SK-N-SH treated with all-trans-retinoic acid at 6 μM for 48 hours (cell line): Measurements from ENCODE around the gene KRT31.

Experiments
- ATAC-seq: fragments of 200-7000 bp; cut with Tn5 transposase; 3 replicates; pipeline ENCODE4 v1.9.1; 2020; ENCODE audit warnings: mild to moderate bottlenecking, moderate library complexity
- BACH2 ChIP-seq: fragments of 250-450 bp; sonication (Bioruptor Pico); IDR thresholded peaks from 2 replicates; pipeline ENCODE4 v1.9.0; 2021; ENCODE audit warnings: mild to moderate bottlenecking, borderline replicate concordance
- CSDC2 ChIP-seq: fragments of 250-450 bp; sonication (Bioruptor Pico); IDR thresholded peaks from 2 replicates; pipeline ENCODE4 v1.5.0; 2020; ENCODE audit warnings: mild to moderate bottlenecking, moderate library complexity
- ESRRG ChIP-seq: fragments of 250-450 bp; sonication (Bioruptor Pico); IDR thresholded peaks from 2 replicates; pipeline ENCODE4 v1.6.1; 2021; ENCODE audit warnings: mild to moderate bottlenecking
- GLIS3 ChIP-seq: fragments of 250-450 bp; sonication (Bioruptor Pico); IDR thresholded peaks from 2 replicates; pipeline ENCODE4 v1.5.0; 2020; ENCODE audit warnings: mild to moderate bottlenecking, moderate library complexity
- ISL1 ChIP-seq: fragments of 250-450 bp; sonication (Bioruptor Pico); IDR thresholded peaks from 2 replicates; pipeline ENCODE4 v2.1.2; 2022; ENCODE audit warnings: mild to moderate bottlenecking, moderate library complexity
- OSR1 ChIP-seq: fragments of 250-450 bp; sonication (Bioruptor Pico); IDR thresholded peaks from 2 replicates; pipeline ENCODE4 v1.8.0; 2022; ENCODE audit warnings: moderate library complexity, mild to moderate bottlenecking, inconsistent platforms
- RARB ChIP-seq: fragments of 250-450 bp; sonication (Bioruptor Pico); IDR thresholded peaks from 2 replicates; pipeline ENCODE4 v1.8.0; 2021; ENCODE audit warnings: mild to moderate bottlenecking, moderate library complexity
- SNAI2 ChIP-seq: fragments of 250-450 bp; sonication (Bioruptor Pico); IDR thresholded peaks from 2 replicates; pipeline ENCODE4 v1.5.0; 2020; ENCODE audit warnings: mild to moderate bottlenecking, moderate library complexity
- TOX ChIP-seq: fragments of 250-450 bp; sonication (Bioruptor Pico); IDR thresholded peaks from 2 replicates; pipeline ENCODE4 v1.8.0; 2021; ENCODE audit warnings: mild to moderate bottlenecking, moderate library complexity, borderline replicate concordance
- ZC3H10 ChIP-seq: fragments of 250-450 bp; sonication (Bioruptor Pico); IDR thresholded peaks from 2 replicates; pipeline ENCODE4 v1.5.1; 2021; ENCODE audit warnings: mild to moderate bottlenecking, moderate library complexity
- ZFP3 ChIP-seq: fragments of 250-450 bp; sonication (Bioruptor Pico); IDR thresholded peaks from 2 replicates; pipeline ENCODE4 v1.5.0; 2020; ENCODE audit warnings: mild to moderate bottlenecking, moderate library complexity
- ZFP30 ChIP-seq: fragments of 450-650 bp; formaldehyde crosslinking; IDR thresholded peaks from 2 replicates; pipeline ENCODE4 v1.5.0; 2022; ENCODE audit warnings: mild to moderate bottlenecking, moderate library complexity
- ZNF565 ChIP-seq: fragments of 450-650 bp; formaldehyde crosslinking; conservative IDR thresholded peaks from 2 replicates; pipeline ENCODE4 v1.5.0; 2020; ENCODE audit warnings: low read depth, mild to moderate bottlenecking, moderate library complexity
- ZNF70 ChIP-seq: fragments of 450-650 bp; formaldehyde crosslinking; IDR thresholded peaks from 2 replicates; pipeline ENCODE4 v1.5.0; 2020; ENCODE audit warnings: mild to moderate bottlenecking, moderate library complexity
- ZNF8 ChIP-seq: fragments of 450-650 bp; formaldehyde crosslinking; IDR thresholded peaks from 2 replicates; pipeline ENCODE4 v1.5.0; 2020; ENCODE audit warnings: mild to moderate bottlenecking, moderate library complexity
- TF ChIP-seq, protein P1 (sequence below): fragments of 250-450 bp; sonication (Bioruptor Pico); IDR thresholded peaks from 2 replicates; pipeline ENCODE4 v1.5.1; 2021; ENCODE audit warnings: mild to moderate bottlenecking, moderate library complexity
- TF ChIP-seq, protein P2 (sequence below): fragments of 250-450 bp; sonication (Bioruptor Pico); IDR thresholded peaks from 2 replicates; pipeline ENCODE4 v1.8.0; 2020; ENCODE audit warnings: mild to moderate bottlenecking, moderate library complexity, borderline replicate concordance
- TF ChIP-seq, protein P3 (sequence below): fragments of 250-450 bp; sonication (Bioruptor Pico); IDR thresholded peaks from 2 replicates; pipeline ENCODE4 v1.5.1; 2020; ENCODE audit warnings: low read depth, mild to moderate bottlenecking, moderate library complexity
- TF ChIP-seq, protein P4 (sequence below): fragments of 250-450 bp; sonication (Bioruptor Pico); IDR thresholded peaks from 2 replicates; pipeline ENCODE4 v1.8.0; 2021; ENCODE audit warnings: low read depth, mild to moderate bottlenecking, moderate library complexity, borderline replicate concordance

The KRT31 gene

DNA sequence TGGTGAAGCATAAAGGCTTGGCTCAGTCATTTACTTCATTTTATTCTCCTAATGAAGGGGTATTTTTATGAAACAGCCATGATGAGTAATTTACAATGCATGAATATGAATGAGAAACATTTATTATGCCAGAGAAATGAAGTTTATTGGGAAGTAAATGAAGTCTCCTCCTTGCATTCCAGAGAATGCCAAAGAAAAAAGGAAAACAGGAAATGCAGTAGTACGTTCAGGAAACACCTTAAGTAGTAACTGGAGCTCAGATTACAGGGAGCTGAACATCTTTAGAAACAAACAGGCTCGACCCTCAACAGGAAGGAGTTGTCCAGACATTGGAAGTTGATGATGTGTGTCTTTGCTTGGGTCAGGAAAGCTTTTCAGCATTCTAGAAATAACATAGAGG, 19.9 kb downstream of the KRT31 start:
- TF ChIP-seq SNAI2 (CRISPR knock-in tag) (no peak), TOX (CRISPR knock-in tag) (no peak), GLIS3 (CRISPR knock-in tag) (no peak), ESRRG (CRISPR knock-in tag) (no peak), ZNF565 (no peak), BACH2 (no peak), ZNF8 (no peak), RARB (no peak)
- TF ChIP-seq, protein P1, sequence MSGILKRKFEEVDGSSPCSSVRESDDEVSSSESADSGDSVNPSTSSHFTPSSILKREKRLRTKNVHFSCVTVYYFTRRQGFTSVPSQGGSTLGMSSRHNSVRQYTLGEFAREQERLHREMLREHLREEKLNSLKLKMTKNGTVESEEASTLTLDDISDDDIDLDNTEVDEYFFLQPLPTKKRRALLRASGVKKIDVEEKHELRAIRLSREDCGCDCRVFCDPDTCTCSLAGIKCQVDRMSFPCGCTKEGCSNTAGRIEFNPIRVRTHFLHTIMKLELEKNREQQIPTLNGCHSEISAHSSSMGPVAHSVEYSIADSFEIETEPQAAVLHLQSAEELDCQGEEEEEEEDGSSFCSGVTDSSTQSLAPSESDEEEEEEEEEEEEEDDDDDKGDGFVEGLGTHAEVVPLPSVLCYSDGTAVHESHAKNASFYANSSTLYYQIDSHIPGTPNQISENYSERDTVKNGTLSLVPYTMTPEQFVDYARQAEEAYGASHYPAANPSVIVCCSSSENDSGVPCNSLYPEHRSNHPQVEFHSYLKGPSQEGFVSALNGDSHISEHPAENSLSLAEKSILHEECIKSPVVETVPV (CRISPR knock-in tag) = no peak
- TF ChIP-seq, protein P2, sequence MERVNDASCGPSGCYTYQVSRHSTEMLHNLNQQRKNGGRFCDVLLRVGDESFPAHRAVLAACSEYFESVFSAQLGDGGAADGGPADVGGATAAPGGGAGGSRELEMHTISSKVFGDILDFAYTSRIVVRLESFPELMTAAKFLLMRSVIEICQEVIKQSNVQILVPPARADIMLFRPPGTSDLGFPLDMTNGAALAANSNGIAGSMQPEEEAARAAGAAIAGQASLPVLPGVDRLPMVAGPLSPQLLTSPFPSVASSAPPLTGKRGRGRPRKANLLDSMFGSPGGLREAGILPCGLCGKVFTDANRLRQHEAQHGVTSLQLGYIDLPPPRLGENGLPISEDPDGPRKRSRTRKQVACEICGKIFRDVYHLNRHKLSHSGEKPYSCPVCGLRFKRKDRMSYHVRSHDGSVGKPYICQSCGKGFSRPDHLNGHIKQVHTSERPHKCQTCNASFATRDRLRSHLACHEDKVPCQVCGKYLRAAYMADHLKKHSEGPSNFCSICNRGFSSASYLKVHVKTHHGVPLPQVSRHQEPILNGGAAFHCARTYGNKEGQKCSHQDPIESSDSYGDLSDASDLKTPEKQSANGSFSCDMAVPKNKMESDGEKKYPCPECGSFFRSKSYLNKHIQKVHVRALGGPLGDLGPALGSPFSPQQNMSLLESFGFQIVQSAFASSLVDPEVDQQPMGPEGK (CRISPR knock-in tag) = no peak
- ATAC-seq = no peak

DNA sequence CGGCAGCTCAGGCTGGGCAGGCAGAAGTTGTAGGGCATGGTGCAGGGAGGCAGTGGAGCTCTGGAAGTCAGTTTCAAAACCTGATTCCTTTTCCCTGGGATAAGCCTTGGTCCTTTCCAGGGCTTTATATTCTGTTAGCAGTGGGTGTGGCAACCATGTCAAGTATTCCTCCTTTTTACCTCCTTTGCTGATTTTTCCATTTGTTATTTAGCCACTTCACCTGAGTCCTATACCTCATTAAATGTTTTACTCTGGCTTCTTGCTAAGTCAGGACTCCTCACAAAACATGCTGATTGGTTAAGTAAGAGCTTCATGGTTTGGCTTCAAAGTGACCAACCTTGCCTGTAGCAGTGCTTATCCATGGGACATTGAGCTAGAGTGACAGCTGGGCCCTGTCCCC, 27.7 kb downstream of the KRT31 start, which contains the start of gene KRT33B:
TSS of gene KRT33B (minus strand) at position 101 of the 400 bp plus-strand sequence. CDS start at position 38, 63 bp downstream.
- TF ChIP-seq ZNF8 (no peak), ESRRG (CRISPR knock-in tag) (no peak), ZNF70 (no peak), CSDC2 (no peak), ISL1 (no peak), BACH2 (no peak)
- TF ChIP-seq, protein P3, sequence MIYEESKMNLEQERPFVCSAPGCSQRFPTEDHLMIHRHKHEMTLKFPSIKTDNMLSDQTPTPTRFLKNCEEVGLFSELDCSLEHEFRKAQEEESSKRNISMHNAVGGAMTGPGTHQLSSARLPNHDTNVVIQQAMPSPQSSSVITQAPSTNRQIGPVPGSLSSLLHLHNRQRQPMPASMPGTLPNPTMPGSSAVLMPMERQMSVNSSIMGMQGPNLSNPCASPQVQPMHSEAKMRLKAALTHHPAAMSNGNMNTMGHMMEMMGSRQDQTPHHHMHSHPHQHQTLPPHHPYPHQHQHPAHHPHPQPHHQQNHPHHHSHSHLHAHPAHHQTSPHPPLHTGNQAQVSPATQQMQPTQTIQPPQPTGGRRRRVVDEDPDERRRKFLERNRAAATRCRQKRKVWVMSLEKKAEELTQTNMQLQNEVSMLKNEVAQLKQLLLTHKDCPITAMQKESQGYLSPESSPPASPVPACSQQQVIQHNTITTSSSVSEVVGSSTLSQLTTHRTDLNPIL = no peak
- TF ChIP-seq, protein P1 (CRISPR knock-in tag) = no peak

DNA sequence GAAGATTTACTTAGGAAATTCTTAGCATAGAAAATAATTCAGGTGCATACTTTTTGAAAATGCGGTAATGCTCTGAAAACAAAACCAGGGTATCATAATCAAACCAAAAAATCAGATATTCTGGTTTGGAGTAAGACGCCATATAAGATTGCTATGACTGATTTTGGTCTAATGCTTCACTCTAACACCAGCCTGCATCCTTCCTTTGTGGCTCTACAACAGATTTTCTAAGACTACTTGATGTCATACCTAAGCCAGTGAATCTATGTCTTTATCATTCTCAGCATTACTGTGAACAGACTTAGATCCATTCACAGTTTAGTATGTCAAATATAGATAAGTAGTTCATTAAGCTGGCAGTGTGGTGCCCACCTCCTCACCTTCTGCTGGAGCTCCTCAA, 28.4 kb downstream of the KRT31 start:
- no peak for TF ChIP-seq SNAI2 (CRISPR knock-in tag)
- no peak for TF ChIP-seq ZFP3 (CRISPR knock-in tag)
- no peak for TF ChIP-seq ZNF565
- TF ChIP-seq BACH2 = no peak
- TF ChIP-seq ZNF8 = no peak
- no peak for TF ChIP-seq ZFP30
- no peak for TF ChIP-seq TOX (CRISPR knock-in tag)
- TF ChIP-seq ISL1 = no peak
- ATAC-seq = no peak

More for the DNA sequence above, 27.7 kb downstream of the KRT31 start, which contains the start of gene KRT33B:
- no peak for ATAC-seq

DNA sequence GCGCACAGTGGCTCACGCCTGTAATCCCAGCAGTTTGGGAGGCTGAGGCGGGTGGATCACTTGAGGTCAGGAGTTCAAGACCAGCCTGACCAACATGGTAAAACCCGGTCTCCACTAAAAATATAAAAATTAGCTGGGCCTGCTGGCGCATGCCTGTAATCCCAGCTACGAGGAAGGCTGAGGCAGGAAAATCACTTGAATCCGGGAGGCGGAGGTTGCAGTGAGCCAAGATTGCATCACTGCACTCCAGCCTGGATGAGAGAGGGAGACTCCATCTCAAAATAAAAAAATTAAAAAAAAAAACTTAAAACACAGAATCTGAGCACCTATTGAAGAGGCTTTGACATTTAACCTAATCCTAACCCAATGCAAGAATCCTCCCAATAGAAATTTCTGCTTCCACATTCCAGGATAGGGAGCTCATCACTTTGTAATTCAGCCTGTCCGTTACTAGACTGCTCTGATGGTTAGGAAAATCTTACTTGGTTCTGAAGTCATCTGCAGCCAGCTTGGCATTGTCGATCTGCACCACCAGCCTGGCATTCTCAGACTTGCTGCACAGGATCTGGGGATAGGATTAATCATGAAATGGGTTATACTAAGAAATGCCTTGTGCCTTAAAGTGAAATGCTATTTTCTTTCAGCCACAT, 29.9 kb downstream of the KRT31 start:
- no peak for ATAC-seq
- TF ChIP-seq ZC3H10 (CRISPR knock-in tag) (no peak), BACH2 (no peak), SNAI2 (CRISPR knock-in tag) (no peak)
- TF ChIP-seq, all 23 proteins: peak for 0

DNA sequence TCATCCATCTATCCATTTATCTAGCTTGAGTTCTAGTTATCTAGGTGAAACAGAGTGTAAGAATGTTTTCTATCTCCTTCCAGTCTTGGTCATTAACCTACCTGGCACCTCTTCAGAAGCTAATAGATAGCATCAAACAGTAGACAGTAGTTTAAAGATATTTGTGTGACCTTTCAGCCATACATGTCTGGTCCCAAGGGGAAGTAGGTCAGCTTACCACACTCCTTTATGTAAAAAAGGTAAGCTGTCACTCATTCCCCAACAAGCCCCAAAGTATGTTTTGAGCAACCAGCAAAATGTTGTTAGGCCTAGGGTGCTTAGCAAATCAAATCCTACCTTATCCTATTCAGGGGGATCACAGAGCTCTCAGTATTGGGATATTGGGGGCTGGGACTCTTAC, 31.3 kb downstream of the KRT31 start:
- no peak for ATAC-seq
- TF ChIP-seq ISL1 (no peak), SNAI2 (CRISPR knock-in tag) (no peak), ZFP3 (CRISPR knock-in tag) (no peak), ESRRG (CRISPR knock-in tag) (no peak), ZNF8 (no peak), OSR1 (no peak), ZNF565 (no peak), CSDC2 (no peak), RARB (no peak), TOX (CRISPR knock-in tag) (no peak), GLIS3 (CRISPR knock-in tag) (no peak)
- TF ChIP-seq, protein P1 (CRISPR knock-in tag) = no peak
- TF ChIP-seq, protein P2 (CRISPR knock-in tag) = no peak
- TF ChIP-seq, protein P4, sequence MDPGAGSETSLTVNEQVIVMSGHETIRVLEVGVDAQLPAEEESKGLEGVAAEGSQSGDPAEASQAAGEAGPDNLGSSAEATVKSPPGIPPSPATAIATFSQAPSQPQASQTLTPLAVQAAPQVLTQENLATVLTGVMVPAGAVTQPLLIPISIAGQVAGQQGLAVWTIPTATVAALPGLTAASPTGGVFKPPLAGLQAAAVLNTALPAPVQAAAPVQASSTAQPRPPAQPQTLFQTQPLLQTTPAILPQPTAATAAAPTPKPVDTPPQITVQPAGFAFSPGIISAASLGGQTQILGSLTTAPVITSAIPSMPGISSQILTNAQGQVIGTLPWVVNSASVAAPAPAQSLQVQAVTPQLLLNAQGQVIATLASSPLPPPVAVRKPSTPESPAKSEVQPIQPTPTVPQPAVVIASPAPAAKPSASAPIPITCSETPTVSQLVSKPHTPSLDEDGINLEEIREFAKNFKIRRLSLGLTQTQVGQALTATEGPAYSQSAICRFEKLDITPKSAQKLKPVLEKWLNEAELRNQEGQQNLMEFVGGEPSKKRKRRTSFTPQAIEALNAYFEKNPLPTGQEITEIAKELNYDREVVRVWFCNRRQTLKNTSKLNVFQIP = no peak
- TF ChIP-seq, protein P3 = no peak
- TF ChIP-seq, all 23 proteins: peak for 0
